Fibroblast of lung (primary cell): ENCODE measurements around the gene HOXB6. TPM values are rescaled to one million over a fixed set of nuclear protein-coding genes. Genes with fewer than 3 reads are reported as not detected.

Experiments used
- DNase-seq, 2 donors: peaks; one replicate each; pipeline versions ENCODE4 v3.0.0 to v3.0.0-alpha.2; 2010; ENCODE audit warnings: low read depth in 2 of 2
- H2AFZ ChIP-seq: 2 replicates; pipeline ENCODE4 v1.5.1; 2012; ENCODE audit warnings: low read length, control low read depth, inconsistent platforms
- H3K27ac ChIP-seq: 2 replicates; pipeline ENCODE4 v1.5.1; 2011; ENCODE audit warnings: low read length, control low read depth; ENCODE audit not compliant: insufficient read depth
- H3K27me3 ChIP-seq: 2 replicates; pipeline ENCODE4 v1.5.1; 2011; ENCODE audit warnings: mild to moderate bottlenecking, low read length; ENCODE audit not compliant: control insufficient read depth, insufficient read depth
- H3K36me3 ChIP-seq: 2 replicates; pipeline ENCODE4 v1.5.1; 2011; ENCODE audit warnings: low read length; ENCODE audit not compliant: control insufficient read depth, insufficient read depth
- H3K4me1 ChIP-seq: 2 replicates; pipeline ENCODE4 v1.5.1; 2011; ENCODE audit warnings: low read length; ENCODE audit not compliant: control insufficient read depth, insufficient read depth; ENCODE audit errors: extremely low read depth
- H3K4me2 ChIP-seq: 2 replicates; pipeline ENCODE4 v1.5.1; 2011; ENCODE audit warnings: low read length, control low read depth; ENCODE audit not compliant: insufficient read depth; ENCODE audit errors: extremely low read depth
- H3K4me3 ChIP-seq, 4 experiments: fragments of 200-600 bp in 1 of 4; sonication (generic) in 1 of 4; replicated peaks in 1 of 4; 2 replicates each; pipeline ENCODE4 v1.5.1; 2011 to 2016; ENCODE audit warnings: low read length in 4 of 4, low read depth in 3 of 4, mild to moderate bottlenecking in 3 of 4, control low read depth in 2 of 4, inconsistent platforms in 1 of 4, mixed read lengths in 1 of 4; ENCODE audit not compliant: insufficient read depth in 1 of 4; ENCODE audit errors: control extremely low read depth in 1 of 4
- H3K79me2 ChIP-seq: 2 replicates; pipeline ENCODE4 v1.5.1; 2012; ENCODE audit warnings: mild to moderate bottlenecking, low read length, inconsistent platforms; ENCODE audit not compliant: control insufficient read depth, insufficient read depth
- H3K9ac ChIP-seq: 2 replicates; pipeline ENCODE4 v1.5.1; 2011; ENCODE audit warnings: mild to moderate bottlenecking, low read length, control low read depth; ENCODE audit not compliant: insufficient read depth
- H3K9me3 ChIP-seq: 2 replicates; pipeline ENCODE4 v1.5.1; 2012; ENCODE audit warnings: low read depth, low read length; ENCODE audit not compliant: control insufficient read depth, insufficient read depth
- H4K20me1 ChIP-seq: 2 replicates; pipeline ENCODE4 v1.5.1; 2011; ENCODE audit warnings: low read length; ENCODE audit not compliant: control insufficient read depth, insufficient read depth; ENCODE audit errors: extremely low read depth
- EZH2 ChIP-seq: IDR thresholded peaks from 2 replicates; pipeline ENCODE4 v1.5.1; 2012; ENCODE audit warnings: low read length, control low read depth, mild to moderate bottlenecking; ENCODE audit errors: missing control alignments
- polyA plus RNA-seq, 2 donors: library from polyadenylated mRNA; depleted of rRNA in 1 of 2; stranded (reverse) in 1 of 2; unstranded in 1 of 2; fragments of >200 nt; gene quantifications; 2 replicates each; pipeline ENCODE4 v1.2.1, GENCODE V29; 2011 to 2012; ENCODE audit warnings: missing spikeins in 1 of 2
- total RNA-seq: library from RNA; depleted of rRNA; stranded (reverse); fragments of >200 nt; gene quantifications from 2 replicates; pipeline ENCODE4 v1.2.1, GENCODE V29; 2014
- TF ChIP-seq, protein P1 (sequence below), 2 donors: IDR thresholded peaks in 1 of 2; conservative IDR thresholded peaks in 1 of 2; 1 replicate in 1 of 2; 2 replicates in 1 of 2; pipeline ENCODE4 v1.5.1; 2011 to 2012; ENCODE audit warnings: low read length in 2 of 2, control low read depth in 1 of 2, inconsistent platforms in 1 of 2, low read depth in 1 of 2, mild to moderate bottlenecking in 1 of 2

Gene HOXB6
- total and polyA plus RNA-seq, 2 donors (not counting 1 experiment from before 2014, with no cell fraction given), result 16.2 to 28.9 TPM

- DNase-seq, result peak; percentile 60 to 70
- Histone ChIP-seq H3K27ac (peak overlapping the region; percentile 98), H2AFZ (no peak overlapping the region), H3K4me1 (peaks cover 37% of the 10 kb centered on the region), H3K36me3 (peaks cover 10% of the 10 kb centered on the region), H3K9ac (peak overlapping the region; percentile 68), H3K79me2 (peaks cover 100% of the 10 kb centered on the region), H3K4me2 (peak overlapping the region; percentile 86), H3K27me3 (no peaks in the 10 kb centered on the region), H3K4me3 (peak overlapping the region; percentile 44 to 98 (median 64)), H4K20me1 (no peaks in the 10 kb centered on the region), H3K9me3 (no peaks in the 10 kb centered on the region)
- TF ChIP-seq, protein P1, sequence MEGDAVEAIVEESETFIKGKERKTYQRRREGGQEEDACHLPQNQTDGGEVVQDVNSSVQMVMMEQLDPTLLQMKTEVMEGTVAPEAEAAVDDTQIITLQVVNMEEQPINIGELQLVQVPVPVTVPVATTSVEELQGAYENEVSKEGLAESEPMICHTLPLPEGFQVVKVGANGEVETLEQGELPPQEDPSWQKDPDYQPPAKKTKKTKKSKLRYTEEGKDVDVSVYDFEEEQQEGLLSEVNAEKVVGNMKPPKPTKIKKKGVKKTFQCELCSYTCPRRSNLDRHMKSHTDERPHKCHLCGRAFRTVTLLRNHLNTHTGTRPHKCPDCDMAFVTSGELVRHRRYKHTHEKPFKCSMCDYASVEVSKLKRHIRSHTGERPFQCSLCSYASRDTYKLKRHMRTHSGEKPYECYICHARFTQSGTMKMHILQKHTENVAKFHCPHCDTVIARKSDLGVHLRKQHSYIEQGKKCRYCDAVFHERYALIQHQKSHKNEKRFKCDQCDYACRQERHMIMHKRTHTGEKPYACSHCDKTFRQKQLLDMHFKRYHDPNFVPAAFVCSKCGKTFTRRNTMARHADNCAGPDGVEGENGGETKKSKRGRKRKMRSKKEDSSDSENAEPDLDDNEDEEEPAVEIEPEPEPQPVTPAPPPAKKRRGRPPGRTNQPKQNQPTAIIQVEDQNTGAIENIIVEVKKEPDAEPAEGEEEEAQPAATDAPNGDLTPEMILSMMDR (conservative IDR thresholded peaks at IDR 0.05 in 1 of 2, IDR thresholded peaks at IDR 0.05 in 1 of 2; ENCODE audit: low read depth in 1 of 2, low read length in 2 of 2), result no peak
- no peak for TF ChIP-seq EZH2
These were observed 34.3 kb downstream of the HOXB6 start for GRCh38 chr17:48570325-48571023.

GRCh38 chr17:48569674-48570324 lies 35.0 kb downstream of the HOXB6 start:
- H3K27ac ChIP-seq, result peak overlapping the region; percentile 98
- peak overlapping the region; percentile 86 for H3K4me2 ChIP-seq
- H3K4me3 ChIP-seq, result peak overlapping the region; percentile 44 to 98 (median 64)
- H3K9me3 ChIP-seq, result no peaks in the 10 kb centered on the region
- no peak overlapping the region for H2AFZ ChIP-seq
- peaks cover 39% of the 10 kb centered on the region for H3K4me1 ChIP-seq
- H3K9ac ChIP-seq, result peak overlapping the region; percentile 68
- peaks cover 100% of the 10 kb centered on the region for H3K79me2 ChIP-seq
- H4K20me1 ChIP-seq, result no peaks in the 10 kb centered on the region
- no peaks in the 10 kb centered on the region for H3K27me3 ChIP-seq
- DNase-seq, result peak; percentile 39 to 63
- H3K36me3 ChIP-seq, result peaks cover 10% of the 10 kb centered on the region
- TF ChIP-seq EZH2, result no peak
- TF ChIP-seq, protein P1 (conservative IDR thresholded peaks at IDR 0.05 in 1 of 2, IDR thresholded peaks at IDR 0.05 in 1 of 2; ENCODE audit: low read depth in 1 of 2, low read length in 2 of 2), result peak in 1 of 2 donors; percentile 21

DNA sequence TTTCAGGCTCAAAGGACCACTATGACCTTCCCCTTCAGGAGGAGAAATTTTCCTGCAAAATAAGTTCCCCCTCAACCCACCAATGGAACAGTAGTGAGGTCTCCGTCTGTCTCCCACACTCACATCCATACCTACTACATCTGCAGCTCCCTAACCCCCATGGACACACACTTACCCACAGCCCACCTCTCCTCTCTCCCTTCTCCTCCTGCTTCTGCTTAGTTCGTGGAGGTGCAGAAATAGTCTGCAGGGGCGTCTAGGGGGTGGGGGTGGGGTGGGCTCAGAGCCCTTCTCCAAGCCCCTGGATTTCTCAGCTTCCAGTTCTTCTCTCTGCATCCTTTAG lies 35.6 kb downstream of the HOXB6 start:
- Histone ChIP-seq H2AFZ (no peak overlapping the region), H3K9ac (no peak overlapping the region), H4K20me1 (no peaks in the 10 kb centered on the region), H3K27me3 (no peaks in the 10 kb centered on the region), H3K36me3 (peaks cover 10% of the 10 kb centered on the region), H3K4me2 (peak overlapping the region; percentile 90), H3K9me3 (no peaks in the 10 kb centered on the region), H3K4me3 (peak overlapping the region; percentile 47 to 98 (median 64)), H3K4me1 (peaks cover 39% of the 10 kb centered on the region), H3K79me2 (peaks cover 100% of the 10 kb centered on the region), H3K27ac (peak overlapping the region; percentile 98)
- DNase-seq, result peak in 1 of 2 donors; percentile 17
- TF ChIP-seq, protein P1 (conservative IDR thresholded peaks at IDR 0.05 in 1 of 2, IDR thresholded peaks at IDR 0.05 in 1 of 2; ENCODE audit: low read depth in 1 of 2, low read length in 2 of 2), result no peak
- no peak for TF ChIP-seq EZH2
